Activated CD4-positive, alpha-beta T cell treated with anti-CD3 and anti-CD28 coated beads, Interleukin-2, amount 10 ng/mL, durations not matched to agents 7 days and 5 days (primary cell): ENCODE measurements around the gene MACROD2. TPM values are rescaled to one million over a fixed set of nuclear protein-coding genes. Genes with fewer than 3 reads are reported as not detected.
"Not testable (repeated sequence)": the region's sequence is repeated elsewhere in the genome, so short reads cannot be mapped to it uniquely, and the experiment has no call there.

Experiments
- CTCF ChIA-PET: fragments of 350-600 bp; sonication (Branson Sonifier 250); formaldehyde crosslinking; loops from one replicate; lab custom pipeline; 2021; ENCODE audit warnings: antibody characterized with exemption; lab: Charles Lee
- POLR2A ChIA-PET: fragments of 350-600 bp; sonication (Branson Sonifier 250); formaldehyde crosslinking; loops from one replicate; lab custom pipeline; 2021; ENCODE audit warnings: antibody characterized with exemption; lab: Charles Lee
- DNase-seq: peaks from one replicate; pipeline ENCODE4 v3.0.0-alpha.2; 2020
- H3K27ac Mint-ChIP-seq: one replicate; pipeline ENCODE4 v1.8.0; 2021; ENCODE audit warnings: mild to moderate bottlenecking, moderate library complexity, mixed read lengths
- H3K27me3 Mint-ChIP-seq: one replicate; pipeline ENCODE4 v1.8.0; 2021; ENCODE audit warnings: mixed read lengths
- H3K36me3 Mint-ChIP-seq: one replicate; pipeline ENCODE4 v1.8.0; 2021; ENCODE audit warnings: low read depth, mixed read lengths
- H3K4me1 Mint-ChIP-seq: one replicate; pipeline ENCODE4 v1.8.0; 2021; ENCODE audit warnings: mixed read lengths
- H3K4me3 Mint-ChIP-seq: one replicate; pipeline ENCODE4 v1.8.0; 2021; ENCODE audit warnings: mild to moderate bottlenecking, moderate library complexity, mixed read lengths
- H3K9me3 Mint-ChIP-seq: one replicate; pipeline ENCODE4 v1.8.0; 2021; ENCODE audit warnings: mixed read lengths
- total RNA-seq, 2 experiments: library from RNA; stranded (reverse); gene quantifications; one replicate each; pipeline ENCODE4 v1.2.3, GENCODE V29; 2021

MACROD2 gene
- total RNA-seq, 2 experiments from 2014 or later: not detected

DNA sequence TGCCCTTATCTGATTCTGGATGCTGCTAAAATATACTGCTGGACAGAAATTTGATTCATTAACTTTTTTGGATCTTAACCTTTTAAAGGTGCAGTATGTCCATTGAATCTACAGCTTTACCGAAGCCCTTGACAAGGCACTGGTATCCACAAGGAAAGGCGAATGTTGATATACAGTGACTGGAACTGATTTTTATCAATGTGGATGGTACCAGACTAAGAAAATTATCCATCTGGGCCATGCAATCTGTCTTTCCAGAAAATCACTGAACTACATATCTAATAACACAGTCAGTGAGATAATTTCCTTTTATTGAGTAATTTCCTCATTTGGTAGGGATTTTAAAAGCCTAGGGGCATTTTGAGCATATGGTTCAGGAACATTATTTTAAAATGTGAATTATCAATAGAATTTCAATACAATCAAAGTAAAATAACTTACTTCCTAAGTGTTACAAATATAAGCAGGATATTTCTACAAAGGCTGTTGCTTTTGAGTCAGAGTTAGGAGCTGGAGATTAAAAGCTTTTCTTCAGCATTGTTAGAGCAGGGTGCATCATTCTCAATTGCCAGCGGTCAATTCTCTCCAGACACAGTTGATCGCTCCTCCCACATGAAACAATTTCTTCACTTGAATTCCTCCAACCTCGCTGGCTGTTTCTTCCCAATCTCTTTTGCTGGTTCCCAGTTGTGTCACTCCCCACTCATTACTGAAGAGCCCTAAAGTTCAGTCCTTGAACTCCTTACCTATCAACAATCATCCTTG lies 927.4 kb downstream of the MACROD2 start:
- no peaks in the 10 kb centered on the region for H3K36me3 Mint-ChIP-seq
- no peak overlapping the region for H3K27ac Mint-ChIP-seq
- CTCF ChIA-PET: no interaction called here
- DNase-seq: no peak
- POLR2A ChIA-PET: no interaction called here
- H3K27me3 Mint-ChIP-seq: no peaks in the 10 kb centered on the region
- H3K4me1 Mint-ChIP-seq: no peaks in the 10 kb centered on the region
- H3K4me3 Mint-ChIP-seq: no peak overlapping the region
- peaks cover 5% of the 10 kb centered on the region for H3K9me3 Mint-ChIP-seq

DNA sequence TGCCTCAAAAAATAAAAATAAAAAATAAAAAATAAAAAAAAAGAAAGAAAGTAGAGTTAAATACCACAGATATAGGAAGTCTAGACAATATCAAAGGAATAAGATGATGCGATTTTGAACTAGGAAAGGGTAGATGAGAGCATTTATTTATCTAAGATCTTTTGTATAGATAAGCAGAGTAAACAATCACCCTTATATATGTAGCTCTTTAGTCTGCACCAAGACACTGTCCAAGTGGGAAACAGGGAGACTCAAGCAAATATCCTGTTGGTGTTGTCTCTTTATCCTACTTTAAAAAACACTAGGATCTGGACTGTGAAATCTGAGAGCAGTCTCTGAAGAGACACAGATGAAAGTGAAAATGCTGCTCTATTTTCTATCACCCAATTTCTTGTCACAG lies 929.1 kb downstream of the MACROD2 start:
- Mint-ChIP-seq H3K9me3 (peaks cover 8% of the 10 kb centered on the region), H3K4me3 (no peak overlapping the region), H3K27me3 (no peaks in the 10 kb centered on the region), H3K27ac (no peak overlapping the region), H3K4me1 (no peaks in the 10 kb centered on the region), H3K36me3 (no peaks in the 10 kb centered on the region)
- CTCF ChIA-PET: no interaction called here
- POLR2A ChIA-PET: no interaction called here
- no peak for DNase-seq

DNA sequence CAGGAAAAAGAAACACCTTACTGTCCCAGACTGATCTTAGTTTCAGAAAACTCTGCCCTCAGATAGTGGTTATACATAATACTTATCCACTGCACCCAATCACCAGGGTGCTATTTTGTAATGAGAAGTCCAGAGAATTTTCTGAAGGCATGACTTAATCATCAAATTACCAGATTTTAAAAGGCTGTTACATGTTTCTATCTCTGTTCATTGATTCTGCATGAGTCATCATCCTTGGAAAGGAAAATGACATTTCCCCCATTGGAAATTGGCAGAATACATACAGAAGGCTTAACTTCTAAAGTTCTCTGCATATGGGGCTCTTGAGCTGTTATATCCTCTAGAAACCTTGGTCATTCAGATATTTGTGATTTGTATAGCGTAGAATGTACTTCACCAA lies 930.0 kb downstream of the MACROD2 start:
- no peaks in the 10 kb centered on the region for H3K4me1 Mint-ChIP-seq
- no peaks in the 10 kb centered on the region for H3K36me3 Mint-ChIP-seq
- DNase-seq: no peak
- CTCF ChIA-PET: no interaction called here
- H3K27ac Mint-ChIP-seq: no peak overlapping the region
- POLR2A ChIA-PET: no interaction called here
- H3K27me3 Mint-ChIP-seq: no peaks in the 10 kb centered on the region
- no peak overlapping the region for H3K4me3 Mint-ChIP-seq
- H3K9me3 Mint-ChIP-seq: peaks cover 8% of the 10 kb centered on the region

GRCh38 chr20:14926436-14926835 lies 931.1 kb downstream of the MACROD2 start:
- CTCF ChIA-PET, H3K4me1 Mint-ChIP-seq, H3K4me3 Mint-ChIP-seq, H3K36me3 Mint-ChIP-seq, POLR2A ChIA-PET, H3K27me3 Mint-ChIP-seq, DNase-seq, H3K9me3 Mint-ChIP-seq, H3K27ac Mint-ChIP-seq: not testable (repeated sequence)

DNA sequence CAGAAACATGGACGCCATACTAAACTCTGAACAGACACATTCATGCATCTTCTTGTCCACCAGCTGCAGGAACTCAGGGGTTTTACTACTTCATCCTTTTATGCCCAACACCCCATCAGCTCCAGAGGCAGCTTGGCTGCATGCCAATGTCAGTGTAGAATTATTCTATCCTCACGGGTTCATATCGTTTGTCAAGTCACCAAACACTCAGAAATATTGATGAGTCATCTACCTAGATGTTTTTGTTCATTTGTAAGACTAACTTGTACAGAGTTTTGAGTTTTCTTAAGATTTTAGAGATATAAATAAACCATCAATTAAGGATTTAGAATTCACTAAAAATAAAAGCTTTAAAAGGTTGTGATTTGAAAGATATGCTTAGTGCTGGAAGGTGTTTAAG lies 932.8 kb downstream of the MACROD2 start:
- Mint-ChIP-seq H3K27me3 (no peaks in the 10 kb centered on the region), H3K36me3 (no peaks in the 10 kb centered on the region), H3K4me1 (no peaks in the 10 kb centered on the region), H3K4me3 (no peak overlapping the region), H3K27ac (no peak overlapping the region), H3K9me3 (peaks cover 8% of the 10 kb centered on the region)
- ChIA-PET CTCF (no interaction called here), POLR2A (no interaction called here)
- DNase-seq: no peak

GRCh38 chr20:14929388-14929787 lies 934.1 kb downstream of the MACROD2 start:
- no peaks in the 10 kb centered on the region for H3K4me1 Mint-ChIP-seq
- H3K36me3 Mint-ChIP-seq: no peaks in the 10 kb centered on the region
- ChIA-PET POLR2A (no interaction called here), CTCF (no interaction called here)
- DNase-seq: no peak
- no peak overlapping the region for H3K27ac Mint-ChIP-seq
- H3K9me3 Mint-ChIP-seq: peaks cover 8% of the 10 kb centered on the region
- H3K27me3 Mint-ChIP-seq: no peaks in the 10 kb centered on the region
- no peak overlapping the region for H3K4me3 Mint-ChIP-seq

DNA sequence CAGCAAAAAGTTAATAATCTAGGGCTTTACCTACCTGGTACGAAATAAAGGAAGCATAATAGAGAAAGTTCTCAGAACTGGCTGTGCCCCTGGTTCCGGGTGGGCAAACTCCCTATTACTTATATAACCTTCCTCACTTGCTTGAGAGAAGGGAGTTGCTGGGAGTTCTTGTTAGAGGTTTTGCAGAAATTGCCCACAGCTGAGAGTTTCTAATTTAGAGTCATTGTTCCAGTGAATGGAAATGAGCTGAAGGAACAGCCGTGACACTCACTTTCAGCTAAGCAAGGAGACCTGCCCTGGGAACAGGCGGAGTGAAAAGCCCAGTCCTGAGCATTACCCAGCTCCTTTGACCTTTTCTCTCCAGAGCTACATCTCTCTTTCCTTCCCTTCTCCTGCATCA lies 936.7 kb downstream of the MACROD2 start:
- H3K36me3 Mint-ChIP-seq: no peaks in the 10 kb centered on the region
- H3K27ac Mint-ChIP-seq: no peak overlapping the region
- no peak for DNase-seq
- H3K4me1 Mint-ChIP-seq: no peaks in the 10 kb centered on the region
- peaks cover 2% of the 10 kb centered on the region for H3K9me3 Mint-ChIP-seq
- POLR2A ChIA-PET: no interaction called here
- no peaks in the 10 kb centered on the region for H3K27me3 Mint-ChIP-seq
- CTCF ChIA-PET: no interaction called here
- no peak overlapping the region for H3K4me3 Mint-ChIP-seq

- Mint-ChIP-seq H3K9me3 (no peaks in the 10 kb centered on the region), H3K4me3 (no peak overlapping the region), H3K4me1 (no peaks in the 10 kb centered on the region), H3K27me3 (no peaks in the 10 kb centered on the region), H3K36me3 (no peaks in the 10 kb centered on the region), H3K27ac (no peak overlapping the region)
- no peak for DNase-seq
- CTCF ChIA-PET: no interaction called here
- POLR2A ChIA-PET: no interaction called here
These were observed 940.0 kb downstream of the MACROD2 start for GRCh38 chr20:14935285-14935684.

- H3K27ac Mint-ChIP-seq: no peak overlapping the region
- no peaks in the 10 kb centered on the region for H3K4me1 Mint-ChIP-seq
- ChIA-PET POLR2A (no interaction called here), CTCF (interaction anchor here (0.6 kb wide), 1 partner anchor 479 kb away, joined by 3 read pairs; no protein-coding TSS in a partner anchor)
- peaks cover 4% of the 10 kb centered on the region for H3K9me3 Mint-ChIP-seq
- no peak overlapping the region for H3K4me3 Mint-ChIP-seq
- no peaks in the 10 kb centered on the region for H3K36me3 Mint-ChIP-seq
- H3K27me3 Mint-ChIP-seq: no peaks in the 10 kb centered on the region
- no peak for DNase-seq
These were observed 941.7 kb downstream of the MACROD2 start for GRCh38 chr20:14937021-14937420.

DNA sequence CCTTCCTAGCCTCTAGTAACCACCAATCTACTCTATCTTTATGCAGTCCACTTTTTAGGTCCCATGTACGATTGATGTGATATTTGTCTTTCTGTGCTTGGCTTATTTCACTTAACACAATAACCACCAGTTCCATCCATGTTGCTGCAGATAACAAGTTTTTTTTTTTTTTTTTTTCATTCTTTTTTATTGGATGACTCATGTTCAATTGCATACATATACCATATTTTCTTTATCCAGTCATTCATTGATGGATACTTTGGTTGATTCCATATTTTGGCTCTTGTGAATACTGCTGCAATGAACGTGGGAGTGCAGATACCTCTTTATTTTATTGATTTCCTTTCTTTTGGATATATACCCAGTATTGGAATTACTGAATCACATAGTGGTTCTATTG lies 942.5 kb downstream of the MACROD2 start:
- ChIA-PET CTCF (no interaction called here), POLR2A (no interaction called here)
- DNase-seq: no peak
- Mint-ChIP-seq H3K4me3 (no peak overlapping the region), H3K27me3 (no peaks in the 10 kb centered on the region), H3K4me1 (no peaks in the 10 kb centered on the region), H3K9me3 (peaks cover 4% of the 10 kb centered on the region), H3K36me3 (no peaks in the 10 kb centered on the region), H3K27ac (no peak overlapping the region)

DNA sequence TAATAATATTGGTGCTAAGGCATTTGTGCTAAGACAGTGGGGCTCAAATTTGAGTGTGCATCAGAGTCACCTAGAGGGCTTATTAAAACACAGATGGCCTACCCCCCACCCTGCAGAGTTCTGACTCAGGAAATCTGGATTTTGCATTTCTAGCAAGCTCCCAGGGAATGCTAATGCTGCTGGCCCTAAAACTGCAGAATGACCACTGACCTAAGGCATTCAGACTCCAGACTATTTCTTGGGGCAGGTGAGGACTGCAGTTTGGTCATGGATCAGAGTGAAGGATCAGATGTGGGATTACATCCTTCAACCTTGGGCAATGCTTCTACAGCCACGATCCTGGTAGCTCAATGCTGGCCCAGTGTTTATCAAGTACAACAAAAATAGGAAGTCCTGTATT lies 952.2 kb downstream of the MACROD2 start:
- H3K4me1 Mint-ChIP-seq: no peaks in the 10 kb centered on the region
- ChIA-PET POLR2A (no interaction called here), CTCF (no interaction called here)
- no peak overlapping the region for H3K4me3 Mint-ChIP-seq
- no peak for DNase-seq
- no peaks in the 10 kb centered on the region for H3K9me3 Mint-ChIP-seq
- H3K27me3 Mint-ChIP-seq: no peaks in the 10 kb centered on the region
- H3K36me3 Mint-ChIP-seq: no peaks in the 10 kb centered on the region
- H3K27ac Mint-ChIP-seq: no peak overlapping the region

GRCh38 chr20:14947946-14948345 lies 952.6 kb downstream of the MACROD2 start:
- no peak for DNase-seq
- H3K4me1 Mint-ChIP-seq: no peaks in the 10 kb centered on the region
- H3K4me3 Mint-ChIP-seq: no peak overlapping the region
- ChIA-PET POLR2A (no interaction called here), CTCF (no interaction called here)
- no peaks in the 10 kb centered on the region for H3K27me3 Mint-ChIP-seq
- H3K36me3 Mint-ChIP-seq: no peaks in the 10 kb centered on the region
- H3K27ac Mint-ChIP-seq: no peak overlapping the region
- no peaks in the 10 kb centered on the region for H3K9me3 Mint-ChIP-seq

GRCh38 chr20:14948416-14948815 lies 953.1 kb downstream of the MACROD2 start:
- ChIA-PET CTCF (no interaction called here), POLR2A (no interaction called here)
- H3K4me3 Mint-ChIP-seq: no peak overlapping the region
- no peaks in the 10 kb centered on the region for H3K4me1 Mint-ChIP-seq
- H3K9me3 Mint-ChIP-seq: no peaks in the 10 kb centered on the region
- H3K36me3 Mint-ChIP-seq: no peaks in the 10 kb centered on the region
- no peaks in the 10 kb centered on the region for H3K27me3 Mint-ChIP-seq
- no peak overlapping the region for H3K27ac Mint-ChIP-seq
- no peak for DNase-seq

DNA sequence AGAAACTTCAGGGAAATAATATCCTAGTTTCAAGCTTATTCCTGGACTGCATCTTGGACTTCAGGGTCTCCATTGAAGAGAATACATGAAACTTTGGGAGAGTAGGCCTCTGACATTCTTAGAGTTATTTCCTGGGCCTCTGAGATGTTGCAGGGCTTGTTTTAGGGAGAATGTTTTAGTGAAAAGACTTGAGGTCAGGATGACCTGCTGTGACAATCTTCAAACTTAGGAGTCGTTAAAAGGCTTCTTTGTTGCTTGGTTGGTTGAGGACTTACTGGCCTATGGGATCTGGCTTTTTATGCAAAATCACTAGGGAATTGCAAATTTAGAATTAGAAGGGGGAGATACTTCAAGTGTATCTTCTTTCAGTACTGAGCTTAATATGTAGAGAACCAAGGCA lies 955.3 kb downstream of the MACROD2 start:
- Mint-ChIP-seq H3K9me3 (no peaks in the 10 kb centered on the region), H3K27me3 (no peaks in the 10 kb centered on the region), H3K27ac (no peak overlapping the region), H3K4me3 (no peak overlapping the region), H3K4me1 (no peaks in the 10 kb centered on the region), H3K36me3 (no peaks in the 10 kb centered on the region)
- ChIA-PET POLR2A (no interaction called here), CTCF (no interaction called here)
- DNase-seq: no peak
